Natural killer cell (primary cell): ENCODE results near the gene PTPRN2. TPM values are rescaled to one million over a fixed set of nuclear protein-coding genes. Genes with fewer than 3 reads are reported as not detected.

Source experiments
- ATAC-seq, 3 donors: fragments of 150-1000 bp in 2 of 3; fragments of 200-7000 bp in 1 of 3; cut with Tn5 transposase; 1 replicate in 1 of 3; 2 replicates in 2 of 3; pipeline ENCODE4 v1.10.0; 2021; ENCODE audit warnings: mild to moderate bottlenecking in 2 of 3, moderate library complexity in 2 of 3
- DNase-seq, 2 donors: peaks; one replicate each; pipeline versions ENCODE4 v3.0.0 to v3.0.0-alpha.2; 2013 to 2021; ENCODE audit warnings: mixed read lengths in 1 of 2
- H3K27ac ChIP-seq: one replicate; pipeline ENCODE4 v1.5.1; 2013; ENCODE audit warnings: mild to moderate bottlenecking, low read length
- H3K27me3 ChIP-seq: one replicate; pipeline ENCODE4 v1.6.1; 2013; ENCODE audit warnings: low read length; ENCODE audit not compliant: control insufficient read depth, insufficient read depth
- H3K36me3 ChIP-seq: one replicate; pipeline ENCODE4 v1.6.1; 2013; ENCODE audit warnings: low read length; ENCODE audit not compliant: control insufficient read depth, insufficient read depth
- H3K4me1 ChIP-seq: one replicate; pipeline ENCODE4 v1.6.1; 2013; ENCODE audit warnings: low read length; ENCODE audit not compliant: control insufficient read depth, insufficient read depth
- H3K4me3 ChIP-seq: one replicate; pipeline ENCODE4 v1.5.1; 2013; ENCODE audit warnings: low read length
- H3K9me3 ChIP-seq: one replicate; pipeline ENCODE4 v1.6.1; 2013; ENCODE audit warnings: low read length; ENCODE audit not compliant: control insufficient read depth, insufficient read depth
- H3K27ac Mint-ChIP-seq, 2 donors: one replicate each; pipeline ENCODE4 v1.8.0; 2022; ENCODE audit warnings: mild to moderate bottlenecking in 2 of 2, mixed read lengths in 2 of 2, moderate library complexity in 1 of 2
- H3K27me3 Mint-ChIP-seq, 2 donors: one replicate each; pipeline ENCODE4 v1.8.0; 2022; ENCODE audit warnings: low read depth in 2 of 2, mixed read lengths in 2 of 2
- H3K36me3 Mint-ChIP-seq: one replicate; pipeline ENCODE4 v1.8.0; 2022; ENCODE audit warnings: mixed read lengths
- H3K4me1 Mint-ChIP-seq, 2 donors: one replicate each; pipeline ENCODE4 v1.8.0; 2022; ENCODE audit warnings: mixed read lengths in 2 of 2
- H3K4me3 Mint-ChIP-seq: one replicate; pipeline ENCODE4 v1.8.0; 2022; ENCODE audit warnings: mild to moderate bottlenecking, moderate library complexity, mixed read lengths
- H3K9me3 Mint-ChIP-seq, 2 donors: one replicate each; pipeline ENCODE4 v1.8.0; 2022; ENCODE audit warnings: mixed read lengths in 2 of 2
- CTCF ChIP-seq: fragments of 200-600 bp; IDR thresholded peaks from one replicate; pipeline ENCODE4 v1.8.0; 2022; ENCODE audit warnings: antibody characterized with exemption
- WGBS: methylation state at CpG from one replicate; pipeline ENCODE4 v1.1.7; 2013; ENCODE audit warnings: missing lambda C conversion rate; ENCODE audit not compliant: insufficient coverage; 5-methylcytosine and 5-hydroxymethylcytosine counted together
- intact Hi-C: fragments of 100-400 bp; cut with micrococcal nuclease; formaldehyde crosslinking; loops from one replicate; pipeline ENCODE4 v1.14.2; 2022
- total RNA-seq, 4 donors: library from RNA; stranded (reverse); fragments of 120-200 nt in 1 of 4; gene quantifications; one replicate each; pipeline versions ENCODE4 v1.2.3 to v1.2.4, GENCODE V29; 2013 to 2022

Gene PTPRN2
- total RNA-seq, 3 donors from 2014 or later (not counting 1 experiment from before 2014, with no cell fraction given): 1.3 to 2.5 (median 1.9) TPM

- H3K4me1 Mint-ChIP-seq: no peaks in the 10 kb centered on the region
- no peak for TF ChIP-seq CTCF
- ATAC-seq (no peak), DNase-seq (no peak)
- no peak overlapping the region for H3K4me3 Mint-ChIP-seq
- Histone ChIP-seq H3K9me3 (peaks cover 2% of the 10 kb centered on the region), H3K36me3 (no peaks in the 10 kb centered on the region), H3K27ac (no peak overlapping the region), H3K4me3 (no peak overlapping the region), H3K27me3 (no peaks in the 10 kb centered on the region), H3K4me1 (no peaks in the 10 kb centered on the region)
- H3K27ac Mint-ChIP-seq: no peak overlapping the region
- intact Hi-C loops: no loop called here
- no peaks in the 10 kb centered on the region for H3K9me3 Mint-ChIP-seq
- H3K27me3 Mint-ChIP-seq: no peaks in the 10 kb centered on the region
- 84% methylated on average over 12 of the region's 12 CpGs for WGBS
- no peaks in the 10 kb centered on the region for H3K36me3 Mint-ChIP-seq
Measured at GRCh38 chr7:158259671-158260418, 327.8 kb downstream of the PTPRN2 start.

- no peaks in the 10 kb centered on the region for H3K36me3 ChIP-seq
- H3K9me3 Mint-ChIP-seq: no peaks in the 10 kb centered on the region
- H3K27ac Mint-ChIP-seq: no peak overlapping the region
- H3K4me3 ChIP-seq: no peak overlapping the region
- H3K27me3 ChIP-seq: no peaks in the 10 kb centered on the region
- no peak overlapping the region for H3K27ac ChIP-seq
- peaks cover 2% of the 10 kb centered on the region for H3K9me3 ChIP-seq
- ATAC-seq (no peak), DNase-seq (no peak)
- no peaks in the 10 kb centered on the region for H3K4me1 Mint-ChIP-seq
- no peak for TF ChIP-seq CTCF
- H3K27me3 Mint-ChIP-seq: no peaks in the 10 kb centered on the region
- H3K36me3 Mint-ChIP-seq: no peaks in the 10 kb centered on the region
- no peaks in the 10 kb centered on the region for H3K4me1 ChIP-seq
- 92% methylated on average over 10 of the region's 10 CpGs for WGBS
- no peak overlapping the region for H3K4me3 Mint-ChIP-seq
- intact Hi-C loops: no loop called here
Measured at GRCh38 chr7:158259141-158259540, 328.5 kb downstream of the PTPRN2 start.

- Mint-ChIP-seq H3K36me3 (no peaks in the 10 kb centered on the region), H3K4me3 (no peak overlapping the region), H3K9me3 (no peaks in the 10 kb centered on the region), H3K27me3 (no peaks in the 10 kb centered on the region), H3K27ac (no peak overlapping the region), H3K4me1 (no peaks in the 10 kb centered on the region)
- TF ChIP-seq CTCF: no peak
- ATAC-seq (no peak), DNase-seq (no peak)
- Histone ChIP-seq H3K9me3 (peaks cover 2% of the 10 kb centered on the region), H3K27ac (no peak overlapping the region), H3K27me3 (no peaks in the 10 kb centered on the region), H3K4me1 (no peaks in the 10 kb centered on the region), H3K36me3 (no peaks in the 10 kb centered on the region), H3K4me3 (no peak overlapping the region)
- WGBS: 90% methylated on average over 22 of the region's 22 CpGs
- intact Hi-C loops: no loop called here
Measured at GRCh38 chr7:158258411-158259130, 329.1 kb downstream of the PTPRN2 start.
